Kidney (tissue), 14 donors: ENCODE measurements around the gene CTXND1. TPM values are rescaled to one million over a fixed set of nuclear protein-coding genes. Genes with fewer than 3 reads are reported as not detected.
A peak's percentile ranks its signal among the peaks of the same experiment; 100 is the strongest.
"Not testable (repeated sequence)": the region's sequence is repeated elsewhere in the genome, so short reads cannot be mapped to it uniquely, and the experiment has no call there.

Experiments
- DNase-seq, 5 donors: peaks; one replicate each; pipeline ENCODE4 v3.0.0-alpha.2; 2013 to 2020
- FAIRE-seq: peaks from 2 replicates; lab custom pipeline; 2012; peaks lifted over from hg19 to GRCh38; lab: Jason Lieb, UNC
- H3K27ac ChIP-seq, 2 donors: one replicate each; pipeline ENCODE4 v1.7.0; 2013; ENCODE audit warnings: low read depth in 2 of 2, low read length in 2 of 2, inconsistent platforms in 1 of 2
- H3K27me3 ChIP-seq: one replicate; pipeline ENCODE4 v1.7.1; 2013; ENCODE audit warnings: low read length, inconsistent platforms; ENCODE audit not compliant: control insufficient read depth, insufficient read depth
- H3K36me3 ChIP-seq, 3 donors: one replicate each; pipeline versions ENCODE4 v1.7.0 to v1.7.1; 2013; ENCODE audit warnings: low read length in 3 of 3, control low read depth in 1 of 3, inconsistent platforms in 1 of 3; ENCODE audit not compliant: insufficient read depth in 3 of 3, control insufficient read depth in 2 of 3
- H3K4me1 ChIP-seq, 3 donors: one replicate each; pipeline versions ENCODE4 v1.7.0 to v1.7.1; 2013; ENCODE audit warnings: low read length in 3 of 3, inconsistent platforms in 1 of 3, low read depth in 1 of 3; ENCODE audit not compliant: control insufficient read depth in 2 of 3, insufficient read depth in 2 of 3
- H3K4me3 ChIP-seq, 3 donors: one replicate each; pipeline versions ENCODE4 v1.7.0 to v1.8.1; 2013; ENCODE audit warnings: low read length in 3 of 3, control low read depth in 1 of 3, inconsistent platforms in 1 of 3
- H3K9ac ChIP-seq, 3 donors: one replicate each; pipeline versions ENCODE4 v1.7.0 to v1.7.1; 2013; ENCODE audit warnings: low read length in 3 of 3, control low read depth in 1 of 3, inconsistent platforms in 1 of 3
- H3K9me3 ChIP-seq, 3 donors: one replicate each; pipeline versions ENCODE4 v1.7.0 to v1.7.1; 2013; ENCODE audit warnings: low read length in 3 of 3, control low read depth in 1 of 3, inconsistent platforms in 1 of 3; ENCODE audit not compliant: control insufficient read depth in 2 of 3, insufficient read depth in 1 of 3
- CTCF ChIP-seq: IDR thresholded peaks from 3 replicates; pipeline ENCODE4 v1.5.1; 2012; ENCODE audit warnings: mild to moderate bottlenecking, moderate library complexity, borderline replicate concordance; ENCODE audit not compliant: insufficient read depth; ENCODE audit errors: extremely low read depth
- intact Hi-C: fragments of 100-400 bp; cut with DNase I; formaldehyde crosslinking; loops from one replicate; pipeline ENCODE4 v1.11.1; 2022
- polyA plus RNA-seq: library from polyadenylated mRNA; stranded (reverse); fragments of 350-450 nt; fragmentation: Illumina TruSeq; extraction: RNeasy Lipid Tissue Mini Kit (QIAGEN cat#74804); gene quantifications from one replicate; pipeline ENCODE4 v1.2.3, GENCODE V29; 2014; ENCODE audit warnings: low read depth, low replicate concordance; ENCODE audit not compliant: insufficient read depth
- total RNA-seq: library from RNA; stranded (reverse); fragmentation: NEBNext Ultra II Directional; extraction: Animal tissue kit (Norgen Biotek cat#: 25700); gene quantifications from one replicate; pipeline ENCODE4 v1.2.1, GENCODE V29; 2021
- donor health status: control.
- donor health status: control.
- donor health status: control.
- donor health status: control.
- donor health status: control.
- donor health status: DM: yes; HTN: yes; CAD: no.
- donor health status: Normal renal cell carcinoma (clear cell type).

CTXND1 gene
- total and polyA plus RNA-seq, 2 donors from 2014 or later, result 2.2 to 2.8 TPM

DNA sequence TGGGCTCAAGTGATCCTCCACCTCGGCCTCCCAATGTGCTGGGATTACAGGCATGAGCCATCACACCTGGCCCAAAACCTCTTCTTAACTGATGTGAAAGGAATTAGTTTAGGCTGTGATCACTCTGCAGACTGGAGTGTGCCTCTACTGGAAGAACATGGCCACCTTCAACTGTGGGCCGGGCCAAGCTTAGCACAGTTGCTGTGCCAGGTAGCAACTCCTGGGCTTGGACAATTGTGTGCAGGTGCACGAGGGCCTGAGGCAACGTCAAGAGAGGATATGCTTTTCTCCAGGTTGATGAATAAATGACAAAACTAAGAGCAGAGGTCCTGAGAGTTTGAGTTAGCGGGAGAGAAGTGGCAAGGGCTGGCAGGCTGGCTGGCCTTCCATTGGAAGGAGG lies 92.7 kb downstream of the CTXND1 start:
- intact Hi-C loops, result no loop called here

GRCh38 chr15:80157215-80157614 lies 94.8 kb downstream of the CTXND1 start:
- Histone ChIP-seq H3K9ac (no peak overlapping the region), H3K36me3 (peaks cover 0 to 16% (median 9%) of the 10 kb centered on the region in 3 donors), H3K4me3 (no peak overlapping the region), H3K9me3 (no peaks in the 10 kb centered on the region), H3K4me1 (peaks cover 0 to 25% (median 24%) of the 10 kb centered on the region in 3 donors), H3K27me3 (no peaks in the 10 kb centered on the region), H3K27ac (no peak overlapping the region)
- FAIRE-seq (no peak), DNase-seq (no peak)
- intact Hi-C loops, result no loop called here
- no peak for TF ChIP-seq CTCF

More for the DNA sequence above, 92.7 kb downstream of the CTXND1 start:
- Histone ChIP-seq H3K4me3 (no peak overlapping the region), H3K4me1 (peaks cover 0 to 34% (median 20%) of the 10 kb centered on the region in 3 donors), H3K36me3 (peaks cover 0 to 31% (median 12%) of the 10 kb centered on the region in 3 donors), H3K9ac (no peak overlapping the region), H3K9me3 (no peaks in the 10 kb centered on the region), H3K27ac (no peak overlapping the region), H3K27me3 (no peaks in the 10 kb centered on the region)
- TF ChIP-seq CTCF, result no peak
- DNase-seq (no peak), FAIRE-seq (no peak)

DNA sequence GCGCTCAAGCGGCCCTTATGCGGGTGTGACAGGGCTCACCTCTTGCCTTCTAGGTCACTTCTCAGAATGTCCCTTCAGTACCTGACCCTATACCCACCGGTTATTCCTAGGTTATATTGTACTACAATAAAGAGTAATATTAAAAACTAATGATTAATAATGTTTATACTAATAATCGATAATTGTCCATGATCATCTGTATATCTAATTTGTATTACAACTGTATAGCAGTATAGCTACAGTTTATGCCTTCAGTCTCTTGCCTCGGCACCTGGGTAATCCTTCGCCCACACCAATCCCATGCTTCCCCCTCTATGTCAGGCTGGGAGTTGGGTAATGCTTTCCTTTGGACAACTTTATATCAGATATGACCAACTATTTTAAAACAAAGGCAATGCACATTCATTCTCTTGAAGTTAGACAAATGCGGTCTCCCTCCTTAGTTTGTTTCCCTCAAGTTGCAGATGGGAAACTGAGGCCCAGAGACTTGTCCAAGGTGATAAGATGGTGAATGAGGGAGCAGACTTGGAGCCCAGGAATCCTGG lies 95.8 kb downstream of the CTXND1 start:
- Histone ChIP-seq H3K27me3 (no peaks in the 10 kb centered on the region), H3K27ac (peak overlapping the region in 1 of 2 donors; percentile 8), H3K9ac (no peak overlapping the region), H3K36me3 (peaks cover 0 to 11% (median 9%) of the 10 kb centered on the region in 3 donors), H3K4me1 (peaks cover 0 to 27% (median 24%) of the 10 kb centered on the region in 3 donors), H3K4me3 (peak overlapping the region in 1 of 3 donors; percentile 19), H3K9me3 (no peaks in the 10 kb centered on the region)
- intact Hi-C loops, result no loop called here
- DNase-seq (no peak), FAIRE-seq (no peak)
- no peak for TF ChIP-seq CTCF

- H3K9ac ChIP-seq, intact Hi-C loops, H3K27me3 ChIP-seq, H3K9me3 ChIP-seq, H3K27ac ChIP-seq, FAIRE-seq: not testable (repeated sequence)
- peak overlapping the region in 1 of 3 donors; percentile 42 for H3K4me3 ChIP-seq
- H3K4me1 ChIP-seq, result peaks cover 0 to 32% (median 20%) of the 10 kb centered on the region in 3 donors
- DNase-seq, result peak in 4 of 5 donors; percentile 23 to 60 (median 37)
- peaks cover 0 to 11% (median 9%) of the 10 kb centered on the region in 3 donors for H3K36me3 ChIP-seq
These were observed 96.4 kb downstream of the CTXND1 start for GRCh38 chr15:80155378-80156175.
